NCI-H748 (cell line): ENCODE data around the gene CEP112.

Source experiments
- DNase-seq: peaks from one replicate; lab custom pipeline; 2025; ENCODE audit not compliant: unreplicated experiment; lab: John Stamatoyannopoulos, UW

CEP112 gene

GRCh38 chr17:66191593-66192377 lies at the start of gene CEP112:
Gene CEP112, minus strand, starts transcription at chr17:66192133.
- peak; percentile 95 for DNase-seq

- no peak for DNase-seq
Observed at GRCh38 chr17:66240630-66241029, 48.7 kb upstream of the CEP112 start.

GRCh38 chr17:66240013-66240412 lies 48.1 kb upstream of the CEP112 start:
- DNase-seq = no peak

GRCh38 chr17:66235377-66235994 lies 43.6 kb upstream of the CEP112 start:
- DNase-seq = no peak

GRCh38 chr17:66234611-66235010 lies 42.7 kb upstream of the CEP112 start:
- no peak for DNase-seq

- DNase-seq = no peak
Observed at GRCh38 chr17:66233023-66233753, 41.3 kb upstream of the CEP112 start.

- no peak for DNase-seq
Observed at GRCh38 chr17:66230922-66231591, 39.1 kb upstream of the CEP112 start.

- no peak for DNase-seq
Observed at GRCh38 chr17:66229783-66230538, 38.0 kb upstream of the CEP112 start.

GRCh38 chr17:66228887-66229782 lies 37.2 kb upstream of the CEP112 start, which contains the start of gene APOH:
Gene APOH, minus strand, starts transcription at chr17:66229415. Its CDS starts 36 bp downstream, at chr17:66229379.
- DNase-seq = no peak

GRCh38 chr17:66227212-66228045 lies 35.5 kb upstream of the CEP112 start:
- no peak for DNase-seq

GRCh38 chr17:66222798-66223350 lies 30.9 kb upstream of the CEP112 start:
- peak; percentile 10 for DNase-seq

- no peak for DNase-seq
Observed at GRCh38 chr17:66221755-66222530, 30.0 kb upstream of the CEP112 start.

GRCh38 chr17:66221343-66221742 lies 29.4 kb upstream of the CEP112 start:
- no peak for DNase-seq

- DNase-seq = no peak
Observed at GRCh38 chr17:66220079-66220835, 28.3 kb upstream of the CEP112 start.

- DNase-seq = no peak
Observed at GRCh38 chr17:66215529-66215911, 23.6 kb upstream of the CEP112 start.

GRCh38 chr17:66214884-66215528 lies 23.1 kb upstream of the CEP112 start:
- DNase-seq = peak; percentile 75
